CD4-positive, alpha-beta T cell treated with Interferon gamma for 1 hour (primary cell): ENCODE data around the gene UNC5C.

Experiments
- DNase-seq: peaks from one replicate; pipeline ENCODE4 v3.0.0-alpha.2; 2020

The UNC5C gene

GRCh38 chr4:95317085-95317793, 231.5 kb downstream of the UNC5C start:
- DNase-seq: no peak

GRCh38 chr4:95314573-95314972, 234.2 kb downstream of the UNC5C start:
- DNase-seq: no peak

GRCh38 chr4:95304898-95305297, 243.9 kb downstream of the UNC5C start:
- no peak for DNase-seq

- DNase-seq: no peak
These were observed 248.5 kb downstream of the UNC5C start for GRCh38 chr4:95300304-95300703.

- no peak for DNase-seq
These were observed 252.7 kb downstream of the UNC5C start for GRCh38 chr4:95296052-95296451.

- DNase-seq: no peak
These were observed 253.6 kb downstream of the UNC5C start for GRCh38 chr4:95295157-95295556.

- DNase-seq: no peak
These were observed 254.5 kb downstream of the UNC5C start for GRCh38 chr4:95294321-95294720.

GRCh38 chr4:95293014-95293413, 255.8 kb downstream of the UNC5C start:
- DNase-seq: no peak

- no peak for DNase-seq
These were observed 258.1 kb downstream of the UNC5C start for GRCh38 chr4:95290702-95291101.

GRCh38 chr4:95289028-95289634, 259.6 kb downstream of the UNC5C start:
- no peak for DNase-seq

- DNase-seq: no peak
These were observed 260.2 kb downstream of the UNC5C start for GRCh38 chr4:95288552-95288951.

- DNase-seq: no peak
These were observed 263.0 kb downstream of the UNC5C start for GRCh38 chr4:95285797-95286196.

- no peak for DNase-seq
These were observed 264.1 kb downstream of the UNC5C start for GRCh38 chr4:95284655-95285054.

GRCh38 chr4:95283320-95283719, 265.5 kb downstream of the UNC5C start:
- no peak for DNase-seq

- DNase-seq: no peak
These were observed 276.0 kb downstream of the UNC5C start for GRCh38 chr4:95272797-95273196.

- no peak for DNase-seq
These were observed 276.7 kb downstream of the UNC5C start for GRCh38 chr4:95272036-95272435.

GRCh38 chr4:95268819-95269565, 279.8 kb downstream of the UNC5C start:
- no peak for DNase-seq

GRCh38 chr4:95267081-95267480, 281.7 kb downstream of the UNC5C start:
- no peak for DNase-seq

- DNase-seq: no peak
These were observed 282.7 kb downstream of the UNC5C start for GRCh38 chr4:95265814-95266740.

- DNase-seq: no peak
These were observed 283.9 kb downstream of the UNC5C start for GRCh38 chr4:95264843-95265242.

- no peak for DNase-seq
These were observed 284.8 kb downstream of the UNC5C start for GRCh38 chr4:95263960-95264359.

GRCh38 chr4:95263391-95263790, 285.4 kb downstream of the UNC5C start:
- no peak for DNase-seq
